Right ventricle myocardium inferior (tissue), 1 donor: ENCODE measurements around the gene RER1. TPM values are rescaled to one million over a fixed set of nuclear protein-coding genes. Genes with fewer than 3 reads are reported as not detected.

Experiments
- ATAC-seq: fragments of 200-7000 bp; cut with Tn5 transposase; one replicate; pipeline ENCODE4 v1.9.1; 2020; ENCODE audit warnings: mild to moderate bottlenecking, moderate library complexity
- DNase-seq: peaks from one replicate; pipeline ENCODE4 v3.0.0; 2021; ENCODE audit errors: missing footprints
- intact Hi-C: fragments of 100-400 bp; cut with DNase I; formaldehyde crosslinking; loops from one replicate; pipeline ENCODE4 v1.11.0; 2022
- total RNA-seq: library from RNA; stranded (reverse); fragmentation: NEBNext Ultra II Directional; extraction: Animal tissue kit (Norgen Biotek cat#: 25700); gene quantifications from one replicate; pipeline ENCODE4 v1.2.1, GENCODE V29; 2021
- donor health status: DM: no; HTN: yes; CAD: no; lungs with severe emphysema.

The RER1 gene
- total RNA-seq, 1 donor from 2014 or later, result 85.8 TPM

- intact Hi-C loops, result loop anchor here (1.0 to 10.0 kb wide), 5 partner anchors 114 to 1011 kb away; partner anchors contain the start of gene PANK4
- DNase-seq (no peak), ATAC-seq (no peak)
These were observed 22.1 kb downstream of the RER1 start for GRCh38 chr1:2413495-2414296.

- intact Hi-C loops, result loop anchor here (1.0 to 10.0 kb wide), 5 partner anchors 113 to 1010 kb away; partner anchors contain the start of gene PANK4
- no peak for ATAC-seq
- peak; percentile 89 for DNase-seq
These were observed 22.8 kb downstream of the RER1 start for GRCh38 chr1:2414297-2414958.

GRCh38 chr1:2415337-2415736 lies 23.7 kb downstream of the RER1 start:
- no peak for DNase-seq
- intact Hi-C loops, result loop anchor here (2.0 to 10.0 kb wide), 3 partner anchors 229 to 1009 kb away; no protein-coding TSS in a partner anchor
- ATAC-seq, result no peak

- ATAC-seq (no peak), DNase-seq (no peak)
- intact Hi-C loops, result loop anchor here (2.0 to 10.0 kb wide), 3 partner anchors 229 to 1009 kb away; no protein-coding TSS in a partner anchor
These were observed 24.2 kb downstream of the RER1 start for GRCh38 chr1:2415801-2416208.

- intact Hi-C loops, result loop anchor here (10.0 kb wide), 2 partner anchors 228 to 1008 kb away; no protein-coding TSS in a partner anchor
- ATAC-seq (no peak), DNase-seq (no peak)
These were observed 24.8 kb downstream of the RER1 start for GRCh38 chr1:2416403-2416802.

GRCh38 chr1:2417083-2417832 lies 25.6 kb downstream of the RER1 start:
- intact Hi-C loops, result loop anchor here (10.0 kb wide), 2 partner anchors 228 to 1008 kb away; no protein-coding TSS in a partner anchor
- DNase-seq (no peak), ATAC-seq (no peak)

GRCh38 chr1:2417833-2418225 lies 26.2 kb downstream of the RER1 start:
- DNase-seq, result no peak
- ATAC-seq, result no peak
- intact Hi-C loops, result loop anchor here (10.0 kb wide), 2 partner anchors 227 to 1007 kb away; no protein-coding TSS in a partner anchor

GRCh38 chr1:2418791-2419320 lies 27.2 kb downstream of the RER1 start:
- no peak for DNase-seq
- intact Hi-C loops, result loop anchor here (10.0 kb wide), 2 partner anchors 226 to 1006 kb away; no protein-coding TSS in a partner anchor
- ATAC-seq, result no peak

GRCh38 chr1:2419416-2419815 lies 27.8 kb downstream of the RER1 start:
- ATAC-seq, result no peak
- no peak for DNase-seq
- intact Hi-C loops, result loop anchor here (10.0 kb wide), 2 partner anchors 225 to 1005 kb away; no protein-coding TSS in a partner anchor

- DNase-seq (no peak), ATAC-seq (no peak)
- intact Hi-C loops, result no loop called here
These were observed 30.9 kb downstream of the RER1 start for GRCh38 chr1:2422523-2422922.

GRCh38 chr1:2425892-2426291 lies 34.3 kb downstream of the RER1 start:
- DNase-seq (no peak), ATAC-seq (no peak)
- intact Hi-C loops, result no loop called here

GRCh38 chr1:2426540-2426939 lies 34.9 kb downstream of the RER1 start:
- DNase-seq (no peak), ATAC-seq (no peak)
- intact Hi-C loops, result no loop called here

- no peak for ATAC-seq
These were observed 35.4 kb downstream of the RER1 start for GRCh38 chr1:2427051-2427450.

GRCh38 chr1:2427976-2428375 lies 36.3 kb downstream of the RER1 start:
- intact Hi-C loops, result no loop called here
- DNase-seq, result no peak
- ATAC-seq, result no peak

More at GRCh38 chr1:2427051-2427450, 35.4 kb downstream of the RER1 start:
- DNase-seq, result no peak
- intact Hi-C loops, result no loop called here

GRCh38 chr1:2428490-2428889 lies 36.8 kb downstream of the RER1 start:
- DNase-seq (no peak), ATAC-seq (no peak)
- intact Hi-C loops, result no loop called here

- intact Hi-C loops, result no loop called here
- ATAC-seq, result no peak
These were observed 38.3 kb downstream of the RER1 start for GRCh38 chr1:2429780-2430591.

GRCh38 chr1:2430592-2430973 lies 38.9 kb downstream of the RER1 start:
- DNase-seq (no peak), ATAC-seq (no peak)
- intact Hi-C loops, result no loop called here

More at GRCh38 chr1:2429780-2430591, 38.3 kb downstream of the RER1 start:
- DNase-seq, result no peak

- intact Hi-C loops, result no loop called here
- no peak for DNase-seq
- no peak for ATAC-seq
These were observed 39.5 kb downstream of the RER1 start for GRCh38 chr1:2431103-2431502.
